ENCODE data around the gene CDC42EP4. TPM values are rescaled to one million over a fixed set of nuclear protein-coding genes. Genes with fewer than 3 reads are reported as not detected.
A peak's percentile ranks its signal among the peaks of the same experiment; 100 is the strongest.

CDC42EP4 gene
- total RNA-seq, 4 donors from 2014 or later, result 54.9 to 75.6 (median 69.6) TPM

DNA sequence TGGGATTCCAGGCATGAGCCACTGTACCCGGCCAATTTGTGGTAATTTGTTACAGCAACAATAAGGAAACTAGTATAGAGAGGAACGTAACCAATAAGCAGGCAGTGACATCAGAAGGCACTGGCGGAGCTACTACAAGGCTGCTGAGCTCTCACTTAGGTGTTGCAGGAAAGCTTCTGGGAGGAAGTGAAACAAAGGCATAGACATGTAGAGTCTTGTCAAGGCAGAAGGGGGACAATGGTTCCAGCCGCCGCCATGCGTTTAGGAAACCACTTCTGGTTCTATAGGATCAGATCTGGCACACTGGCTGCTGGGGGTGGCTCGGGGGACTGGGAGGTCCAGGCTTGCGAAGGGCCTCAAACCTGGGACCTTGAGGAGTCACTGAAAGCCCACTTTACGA is 40.7 kb downstream of the CDC42EP4 start:
- no peaks in the 10 kb centered on the region for H3K36me3 ChIP-seq
- in situ Hi-C loops (cut with MboI; ENCODE audit: low pct_ligation_motif_present in 1 of 4, low pct_unique_long_range_greater_than_20kb in 1 of 4, low sequenced_read_pairs in 3 of 4) (no loop called here), intact Hi-C loops (cut with DNase I; ENCODE audit: low total_unique reads) (no loop called here)
- H3K9me3 ChIP-seq, result no peaks in the 10 kb centered on the region
- no peak overlapping the region for H3K4me3 ChIP-seq
- 73 to 100% methylated on average over 3 to 9 of the region's 9 CpGs for WGBS, 2 donors (ENCODE audit: low coverage in 1 of 2)
- no peak overlapping the region for H3K27ac ChIP-seq
- TF ChIP-seq POLR2AphosphoS5 (IDR thresholded peaks at IDR 0.05) (no peak), EP300 (IDR thresholded peaks at IDR 0.05; ENCODE audit: low read depth) (no peak), POLR2A (IDR thresholded peaks at IDR 0.05) (no peak)
- TF ChIP-seq, protein P1, sequence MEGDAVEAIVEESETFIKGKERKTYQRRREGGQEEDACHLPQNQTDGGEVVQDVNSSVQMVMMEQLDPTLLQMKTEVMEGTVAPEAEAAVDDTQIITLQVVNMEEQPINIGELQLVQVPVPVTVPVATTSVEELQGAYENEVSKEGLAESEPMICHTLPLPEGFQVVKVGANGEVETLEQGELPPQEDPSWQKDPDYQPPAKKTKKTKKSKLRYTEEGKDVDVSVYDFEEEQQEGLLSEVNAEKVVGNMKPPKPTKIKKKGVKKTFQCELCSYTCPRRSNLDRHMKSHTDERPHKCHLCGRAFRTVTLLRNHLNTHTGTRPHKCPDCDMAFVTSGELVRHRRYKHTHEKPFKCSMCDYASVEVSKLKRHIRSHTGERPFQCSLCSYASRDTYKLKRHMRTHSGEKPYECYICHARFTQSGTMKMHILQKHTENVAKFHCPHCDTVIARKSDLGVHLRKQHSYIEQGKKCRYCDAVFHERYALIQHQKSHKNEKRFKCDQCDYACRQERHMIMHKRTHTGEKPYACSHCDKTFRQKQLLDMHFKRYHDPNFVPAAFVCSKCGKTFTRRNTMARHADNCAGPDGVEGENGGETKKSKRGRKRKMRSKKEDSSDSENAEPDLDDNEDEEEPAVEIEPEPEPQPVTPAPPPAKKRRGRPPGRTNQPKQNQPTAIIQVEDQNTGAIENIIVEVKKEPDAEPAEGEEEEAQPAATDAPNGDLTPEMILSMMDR (IDR thresholded peaks at IDR 0.05), result no peak
- DNase-seq, result peak; percentile 50
- no peaks in the 10 kb centered on the region for H3K4me1 ChIP-seq
- no peaks in the 10 kb centered on the region for H3K27me3 ChIP-seq

DNA sequence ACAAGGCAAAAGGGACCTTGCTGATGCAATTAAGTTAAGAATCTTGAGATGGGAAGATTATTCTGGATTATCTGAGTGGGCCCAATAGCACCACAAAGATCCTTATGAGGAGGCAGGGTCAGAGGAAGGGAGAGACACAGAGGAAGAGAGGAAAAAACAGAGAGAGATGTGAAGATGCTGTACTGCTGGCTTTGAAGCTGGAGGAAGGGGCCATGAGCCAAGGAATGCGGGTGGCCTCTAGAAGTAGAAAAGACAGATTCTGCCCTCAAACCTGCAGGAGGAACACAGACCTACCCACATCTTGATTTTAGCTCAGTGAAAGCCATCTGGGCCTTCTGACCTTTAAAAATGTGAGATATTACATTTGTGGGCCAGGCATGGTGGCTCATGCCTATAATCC is 42.0 kb downstream of the CDC42EP4 start:
- in situ Hi-C loops (cut with MboI; ENCODE audit: low pct_ligation_motif_present in 1 of 4, low pct_unique_long_range_greater_than_20kb in 1 of 4, low sequenced_read_pairs in 3 of 4), result no loop called here

GRCh38 chr17:73269329-73269615 is 42.5 kb downstream of the CDC42EP4 start:
- H3K4me1 ChIP-seq, result no peaks in the 10 kb centered on the region
- in situ Hi-C loops (cut with MboI; ENCODE audit: low pct_ligation_motif_present in 1 of 4, low pct_unique_long_range_greater_than_20kb in 1 of 4, low sequenced_read_pairs in 3 of 4) (no loop called here), intact Hi-C loops (cut with DNase I; ENCODE audit: low total_unique reads) (no loop called here)
- no peak overlapping the region for H3K4me3 ChIP-seq
- no peak overlapping the region for H3K27ac ChIP-seq
- H3K27me3 ChIP-seq, result no peaks in the 10 kb centered on the region
- no peaks in the 10 kb centered on the region for H3K36me3 ChIP-seq
- H3K9me3 ChIP-seq, result no peaks in the 10 kb centered on the region
- DNase-seq, result no peak
- TF ChIP-seq, protein P1 (IDR thresholded peaks at IDR 0.05), result no peak
- no peak for TF ChIP-seq POLR2A (IDR thresholded peaks at IDR 0.05)
- no peak for TF ChIP-seq EP300 (IDR thresholded peaks at IDR 0.05; ENCODE audit: low read depth)
- TF ChIP-seq POLR2AphosphoS5 (IDR thresholded peaks at IDR 0.05), result no peak

More for the DNA sequence above, 42.0 kb downstream of the CDC42EP4 start:
- H3K9me3 ChIP-seq, result no peaks in the 10 kb centered on the region
- H3K36me3 ChIP-seq, result no peaks in the 10 kb centered on the region
- no peak for DNase-seq
- H3K27me3 ChIP-seq, result no peaks in the 10 kb centered on the region
- H3K4me1 ChIP-seq, result no peaks in the 10 kb centered on the region
- intact Hi-C loops (cut with DNase I; ENCODE audit: low total_unique reads), result no loop called here
- H3K4me3 ChIP-seq, result no peak overlapping the region
- WGBS, 2 donors (ENCODE audit: low coverage in 1 of 2), result 90% methylated on average over 1 of the region's 1 CpG; no CpG with 5 or more reads in 1 of the 2 donors
- TF ChIP-seq POLR2A (IDR thresholded peaks at IDR 0.05) (no peak), POLR2AphosphoS5 (IDR thresholded peaks at IDR 0.05) (no peak), EP300 (IDR thresholded peaks at IDR 0.05; ENCODE audit: low read depth) (no peak)
- TF ChIP-seq, protein P1 (IDR thresholded peaks at IDR 0.05), result no peak
- no peak overlapping the region for H3K27ac ChIP-seq

GRCh38 chr17:73268582-73269328 is 43.0 kb downstream of the CDC42EP4 start:
- no peak overlapping the region for H3K27ac ChIP-seq
- no peaks in the 10 kb centered on the region for H3K4me1 ChIP-seq
- H3K36me3 ChIP-seq, result no peaks in the 10 kb centered on the region
- no peak overlapping the region for H3K4me3 ChIP-seq
- in situ Hi-C loops (cut with MboI; ENCODE audit: low pct_ligation_motif_present in 1 of 4, low pct_unique_long_range_greater_than_20kb in 1 of 4, low sequenced_read_pairs in 3 of 4), result no loop called here
- H3K9me3 ChIP-seq, result no peaks in the 10 kb centered on the region
- 50 to 92% methylated on average over 2 to 9 of the region's 9 CpGs for WGBS, 2 donors (ENCODE audit: low coverage in 1 of 2)
- no peak for DNase-seq
- TF ChIP-seq POLR2AphosphoS5 (IDR thresholded peaks at IDR 0.05) (no peak), POLR2A (IDR thresholded peaks at IDR 0.05) (no peak), EP300 (IDR thresholded peaks at IDR 0.05; ENCODE audit: low read depth) (no peak)
- TF ChIP-seq, protein P1 (IDR thresholded peaks at IDR 0.05), result no peak
- H3K27me3 ChIP-seq, result no peaks in the 10 kb centered on the region
- intact Hi-C loops (cut with DNase I; ENCODE audit: low total_unique reads), result no loop called here
